Measurements from ENCODE around the gene TRIML2.
"Not testable (repeated sequence)": the region's sequence is repeated elsewhere in the genome, so short reads cannot be mapped to it uniquely, and the experiment has no call there.

TRIML2 gene

GRCh38 chr4:188110036-188110435, 633 bp upstream of the TRIML2 start:
- H3K4me3 ChIP-seq (ENCODE audit: low read depth, low read length), result no peak overlapping the region
- no peak for DNase-seq (ENCODE audit: low read depth)

- peak; percentile 4 for DNase-seq (ENCODE audit: low read depth)
Observed at GRCh38 chr4:188107931-188108843, 1.2 kb downstream of the TRIML2 start.

GRCh38 chr4:188106454-188106853, 2.9 kb downstream of the TRIML2 start:
- no peak for DNase-seq (ENCODE audit: low read depth)
- no peak overlapping the region for H3K4me3 ChIP-seq (ENCODE audit: low read depth, low read length)

More at GRCh38 chr4:188107931-188108843, 1.2 kb downstream of the TRIML2 start:
- H3K4me3 ChIP-seq (ENCODE audit: low read depth, low read length), result no peak overlapping the region

GRCh38 chr4:188092824-188093223, 16.6 kb downstream of the TRIML2 start:
- H3K4me3 ChIP-seq (ENCODE audit: low read depth, low read length), result no peak overlapping the region
- no peak for DNase-seq (ENCODE audit: low read depth)

- no peak overlapping the region for H3K4me3 ChIP-seq (ENCODE audit: low read depth, low read length)
- no peak for DNase-seq (ENCODE audit: low read depth)
Observed at GRCh38 chr4:188086858-188087257, 22.5 kb downstream of the TRIML2 start.

DNA sequence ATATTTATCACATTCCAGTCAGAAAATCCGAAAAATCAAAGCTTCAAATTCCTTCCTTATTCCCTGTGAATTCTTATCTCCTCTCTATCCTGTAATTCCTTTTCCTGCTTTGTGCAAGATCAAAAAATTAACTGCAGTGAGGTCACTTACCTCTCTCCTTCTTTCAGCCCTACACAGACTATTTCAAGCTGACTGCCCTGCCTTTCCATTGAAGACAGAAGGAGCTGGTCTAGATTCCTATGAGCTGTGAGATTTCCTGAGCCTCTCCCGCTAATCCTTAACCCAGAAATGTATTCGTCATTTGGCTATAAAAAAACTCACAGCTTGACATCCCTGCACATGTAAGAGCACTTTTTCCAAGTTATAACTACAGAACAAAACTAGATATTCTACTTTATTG, 26.6 kb downstream of the TRIML2 start:
- DNase-seq (ENCODE audit: low read depth), result no peak
- H3K4me3 ChIP-seq (ENCODE audit: low read depth, low read length), result no peak overlapping the region

DNA sequence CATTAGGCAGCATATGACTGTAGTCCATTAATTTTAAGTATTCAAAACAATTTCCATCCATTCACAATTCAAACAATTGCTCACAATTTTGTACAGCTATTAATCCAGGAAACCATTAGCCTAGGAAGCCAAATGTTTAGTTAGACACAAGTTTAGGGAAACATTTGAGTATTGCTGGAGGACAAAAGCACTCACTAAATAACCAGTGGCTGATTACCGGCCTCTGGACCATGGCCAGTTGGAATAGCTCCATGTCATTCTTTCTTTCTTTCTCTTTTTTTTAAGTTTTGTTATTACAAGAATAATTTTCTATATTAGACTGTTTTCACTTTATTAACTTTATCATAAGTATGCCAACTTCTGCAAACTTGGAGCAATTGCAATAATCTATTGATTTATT, 31.3 kb downstream of the TRIML2 start:
- H3K4me3 ChIP-seq (ENCODE audit: low read depth, low read length), result no peak overlapping the region
- no peak for DNase-seq (ENCODE audit: low read depth)

DNA sequence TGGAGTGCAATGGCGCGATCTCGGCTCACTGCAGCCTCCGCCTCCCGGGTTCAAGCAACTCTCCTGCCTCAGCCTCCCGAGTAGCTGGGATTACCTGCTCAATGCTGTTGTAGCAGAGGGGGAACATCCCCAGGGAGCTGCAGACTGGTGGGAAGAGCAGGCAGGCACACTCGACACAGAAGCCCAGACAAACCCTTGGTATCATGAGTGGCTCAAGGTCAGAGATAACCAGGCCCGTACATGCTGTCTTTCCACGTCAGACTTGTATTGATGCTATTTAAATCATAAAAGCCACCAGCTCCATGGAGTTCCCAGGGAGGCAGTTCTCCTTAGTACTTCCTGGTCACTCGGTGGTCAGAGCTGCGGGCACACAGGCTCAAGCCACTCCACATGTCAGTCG, 33.2 kb downstream of the TRIML2 start:
- no peak overlapping the region for H3K4me3 ChIP-seq (ENCODE audit: low read depth, low read length)
- no peak for DNase-seq (ENCODE audit: low read depth)

DNA sequence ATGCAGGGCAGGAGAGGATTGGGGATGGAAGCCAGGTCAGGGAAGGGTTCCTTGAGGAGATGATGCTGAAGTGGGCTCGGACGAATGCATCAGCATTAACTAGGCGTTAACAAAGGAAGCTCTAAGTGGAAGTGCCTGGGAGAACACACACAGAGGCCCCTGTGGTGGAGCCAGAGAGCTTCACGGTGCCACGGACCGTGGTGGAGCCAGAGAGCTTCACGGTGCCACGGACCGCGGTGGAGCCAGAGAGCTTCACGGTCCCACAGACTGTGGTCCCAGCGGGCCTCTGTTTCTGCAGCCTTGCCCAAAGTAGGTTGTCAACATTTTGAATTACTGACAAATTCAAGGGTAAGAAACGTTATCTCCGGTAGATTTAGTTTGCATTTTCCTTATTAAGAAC, 48.3 kb downstream of the TRIML2 start:
- no peak for DNase-seq (ENCODE audit: low read depth)
- H3K4me3 ChIP-seq (ENCODE audit: low read depth, low read length), result no peak overlapping the region

DNA sequence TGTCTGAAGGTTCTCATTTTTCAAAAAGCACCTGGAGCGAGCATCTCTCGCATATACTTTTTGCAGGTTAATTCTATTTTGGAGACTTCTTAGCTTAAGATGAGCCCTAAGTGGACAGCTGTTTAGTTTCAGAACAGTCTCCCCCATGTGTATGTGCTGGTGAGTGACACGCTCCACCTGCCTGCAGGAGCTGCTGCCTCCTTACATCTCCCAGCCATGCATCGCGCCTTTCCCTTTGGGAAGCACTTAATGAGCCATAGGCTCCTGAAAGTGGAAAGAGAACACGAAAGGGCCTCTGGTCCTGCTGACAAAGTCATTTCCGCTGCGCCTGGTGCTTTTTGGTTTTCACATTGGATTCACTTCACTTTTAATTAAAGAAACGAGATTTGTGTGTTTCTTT, 56.1 kb downstream of the TRIML2 start:
- DNase-seq (ENCODE audit: low read depth), result no peak

DNA sequence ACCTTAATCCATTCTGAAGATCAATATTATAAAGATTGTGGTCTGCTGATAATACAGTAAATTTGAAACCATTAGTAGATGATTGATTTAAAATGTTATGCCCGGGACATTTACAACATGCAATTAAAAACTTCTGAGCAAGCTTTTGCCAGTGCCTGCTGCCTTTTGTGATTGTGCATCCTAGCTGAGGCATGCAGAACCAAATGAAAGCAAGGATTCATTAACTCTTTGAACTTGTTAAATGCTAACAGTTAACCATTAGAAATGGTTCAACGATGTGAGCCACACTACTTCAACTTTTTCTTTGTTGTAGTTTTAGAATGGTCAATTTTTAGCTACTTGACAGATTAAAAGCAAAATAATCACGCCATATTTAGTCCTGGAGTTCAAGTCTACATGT, 62.7 kb downstream of the TRIML2 start:
- no peak for DNase-seq (ENCODE audit: low read depth)
- no peak overlapping the region for H3K4me3 ChIP-seq (ENCODE audit: low read depth, low read length)

More for the DNA sequence above, 56.1 kb downstream of the TRIML2 start:
- no peak overlapping the region for H3K4me3 ChIP-seq (ENCODE audit: low read depth, low read length)

DNA sequence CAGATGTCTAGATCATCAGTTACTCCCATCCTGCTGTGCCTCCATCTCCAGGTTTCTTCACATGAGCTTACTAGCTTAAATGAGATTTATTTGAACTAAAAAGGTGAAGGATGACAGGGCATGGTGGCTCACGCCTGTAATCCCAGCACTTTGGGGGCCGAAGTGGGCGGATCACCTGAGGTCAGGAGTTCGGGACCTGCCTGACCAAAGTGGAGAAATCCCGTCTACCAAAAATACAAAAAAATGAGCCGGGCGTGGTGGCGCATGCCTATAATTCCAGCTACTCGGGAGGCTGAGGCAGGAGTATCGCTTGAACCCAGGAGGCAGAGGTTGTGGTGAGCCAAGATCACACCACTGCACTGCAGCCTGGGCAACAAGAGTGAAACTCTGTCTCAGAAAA, 63.9 kb downstream of the TRIML2 start:
- DNase-seq (ENCODE audit: low read depth); H3K4me3 ChIP-seq (ENCODE audit: low read depth, low read length): not testable (repeated sequence)

DNA sequence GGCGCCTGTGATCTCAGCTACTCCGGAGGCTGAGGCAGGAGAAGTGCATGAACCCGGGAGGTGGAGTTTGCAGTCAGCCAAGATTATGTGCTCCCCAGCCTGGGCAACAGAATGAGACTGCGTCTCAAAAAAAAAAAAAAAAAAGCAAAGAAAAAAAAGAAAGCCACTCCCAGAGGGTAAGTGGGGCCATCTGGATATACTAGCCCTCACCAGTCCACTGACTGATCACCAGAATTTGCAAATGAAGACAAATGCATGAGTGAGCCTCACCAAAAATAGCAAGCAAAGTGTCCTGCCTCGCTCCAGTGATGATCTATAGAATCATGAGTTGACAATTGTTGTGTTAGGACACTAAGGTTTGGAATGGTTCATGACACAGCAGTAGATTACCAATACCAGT, 66.2 kb downstream of the TRIML2 start:
- no peak overlapping the region for H3K4me3 ChIP-seq (ENCODE audit: low read depth, low read length)
- DNase-seq (ENCODE audit: low read depth), result no peak

GRCh38 chr4:188042191-188042590, 67.2 kb downstream of the TRIML2 start:
- no peak for DNase-seq (ENCODE audit: low read depth)
- H3K4me3 ChIP-seq (ENCODE audit: low read depth, low read length), result no peak overlapping the region

DNA sequence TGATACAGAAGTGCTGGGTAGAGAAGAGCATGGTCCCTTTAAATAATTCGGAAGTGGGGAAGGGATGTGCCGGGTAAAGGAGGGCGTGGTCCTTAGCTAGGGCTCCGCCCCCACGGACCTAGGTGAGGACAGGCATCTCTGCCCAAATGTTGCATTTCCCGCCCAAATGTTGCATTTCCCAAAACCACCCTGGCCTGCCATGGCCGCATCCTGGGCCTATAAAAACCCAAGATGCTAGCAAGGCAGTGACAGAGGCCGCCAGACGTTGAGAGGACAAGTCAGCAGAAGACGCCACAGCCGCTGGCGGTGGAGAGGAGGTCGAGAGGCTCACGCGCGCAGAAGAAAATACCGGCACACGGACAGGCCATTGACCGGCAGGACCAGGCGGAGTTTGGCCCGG, 67.7 kb downstream of the TRIML2 start:
- no peak overlapping the region for H3K4me3 ChIP-seq (ENCODE audit: low read depth, low read length)
- no peak for DNase-seq (ENCODE audit: low read depth)

All from skeletal muscle cell (primary cell).